ENCODE measurements around the gene KDR.

Gene KDR

DNA sequence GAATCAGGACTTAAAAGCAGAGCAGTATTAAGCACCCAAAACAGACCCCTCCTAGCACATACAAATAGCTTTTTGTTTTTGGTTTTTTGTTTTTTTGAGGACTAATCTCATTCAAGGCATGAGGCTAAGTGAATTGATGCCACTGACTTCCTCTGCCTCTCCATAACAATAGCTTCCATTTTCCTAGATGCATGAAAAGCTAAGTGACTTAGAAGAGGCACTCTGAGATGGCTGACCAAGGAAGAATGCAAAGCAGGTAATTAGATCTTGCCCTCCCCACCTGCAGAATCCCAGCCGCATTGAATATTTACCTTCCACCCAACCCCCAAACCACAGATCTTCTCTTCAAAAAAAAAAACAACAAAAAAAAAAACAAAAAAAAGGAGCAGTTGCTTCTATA is 7.4 kb upstream of the KDR start:
- Histone ChIP-seq H3K27me3 (ENCODE audit: insufficient read depth, low read length) (no peaks in the 10 kb centered on the region), H3K4me3 (ENCODE audit: low read depth, low read length) (no peak overlapping the region), H3K14ac (ENCODE audit: low read length) (no peak overlapping the region), H3K36me3 (ENCODE audit: control insufficient read depth in 1 of 2, insufficient read depth in 2 of 2, low read length in 2 of 2) (no peaks in the 10 kb centered on the region), H3K79me2 (ENCODE audit: control insufficient read depth, insufficient read depth, low read length, poor library complexity) (no peaks in the 10 kb centered on the region), H2BK12ac (ENCODE audit: low read length) (no peak overlapping the region), H3K4ac (ENCODE audit: low read depth, low read length) (no peak overlapping the region), H4K91ac (ENCODE audit: low read depth, low read length) (no peak overlapping the region), H3K4me2 (ENCODE audit: low read length) (no peak overlapping the region), H3K23ac (ENCODE audit: low read length) (no peak overlapping the region), H3K27ac (ENCODE audit: low read depth, low read length) (no peak overlapping the region), H2BK120ac (ENCODE audit: insufficient read depth, low read length, poor library complexity) (no peak overlapping the region), H3K4me1 (ENCODE audit: control insufficient read depth in 1 of 2, insufficient read depth in 2 of 2, low read length in 2 of 2) (no peaks in the 10 kb centered on the region), H2AK5ac (ENCODE audit: low read length) (no peak overlapping the region), H3K9me3 (ENCODE audit: insufficient read depth, low read depth, low read length) (no peaks in the 10 kb centered on the region), H4K12ac (ENCODE audit: low read depth, low read length) (no peak overlapping the region), H4K8ac (ENCODE audit: low read depth, low read length) (no peak overlapping the region), H2AFZ (ENCODE audit: insufficient read depth, low read length, poor library complexity) (no peak overlapping the region), H2BK5ac (ENCODE audit: low read depth, low read length, poor library complexity) (no peak overlapping the region), H3K9ac (ENCODE audit: low read length) (no peak overlapping the region), H3K18ac (ENCODE audit: low read length) (no peak overlapping the region), H3K79me1 (ENCODE audit: low read length) (no peaks in the 10 kb centered on the region)
- no peak for DNase-seq
- no CpG with 5 or more reads among the region's 1 CpG for WGBS (ENCODE audit: extremely low coverage, insufficient coverage, insufficient read length)

DNA sequence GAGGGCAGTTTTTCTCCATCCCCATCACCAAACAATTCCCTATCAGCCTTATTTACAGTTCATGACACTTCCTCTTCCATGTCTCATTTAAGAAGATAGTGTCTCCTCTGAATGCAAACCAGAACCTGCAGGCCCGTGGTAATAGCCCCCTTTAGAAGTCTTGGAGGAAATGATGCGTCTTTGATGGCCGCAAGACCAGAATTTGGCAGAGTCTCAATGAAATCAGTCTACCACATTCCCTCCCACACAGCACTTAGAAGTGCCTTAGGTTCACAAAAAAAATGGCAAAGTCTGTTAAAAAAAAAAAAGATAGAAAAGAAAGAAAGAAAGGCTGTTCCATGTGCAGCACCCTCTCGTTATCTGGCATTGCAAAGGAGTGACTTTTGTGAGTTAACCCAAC is 2.1 kb upstream of the KDR start:
- Histone ChIP-seq H2AK5ac (ENCODE audit: low read length) (no peak overlapping the region), H2AFZ (ENCODE audit: insufficient read depth, low read length, poor library complexity) (no peak overlapping the region), H3K79me2 (ENCODE audit: control insufficient read depth, insufficient read depth, low read length, poor library complexity) (no peaks in the 10 kb centered on the region), H3K4me3 (ENCODE audit: low read depth, low read length) (no peak overlapping the region), H3K4me1 (ENCODE audit: control insufficient read depth in 1 of 2, insufficient read depth in 2 of 2, low read length in 2 of 2) (peaks cover 7 to 12% of the 10 kb centered on the region in 2 experiments), H4K8ac (ENCODE audit: low read depth, low read length) (no peak overlapping the region), H3K27ac (ENCODE audit: low read depth, low read length) (no peak overlapping the region), H2BK12ac (ENCODE audit: low read length) (no peak overlapping the region), H3K27me3 (ENCODE audit: insufficient read depth, low read length) (peaks cover 24% of the 10 kb centered on the region), H3K23ac (ENCODE audit: low read length) (no peak overlapping the region), H2BK5ac (ENCODE audit: low read depth, low read length, poor library complexity) (no peak overlapping the region), H4K12ac (ENCODE audit: low read depth, low read length) (no peak overlapping the region), H3K9me3 (ENCODE audit: insufficient read depth, low read depth, low read length) (no peaks in the 10 kb centered on the region), H3K79me1 (ENCODE audit: low read length) (no peaks in the 10 kb centered on the region), H3K14ac (ENCODE audit: low read length) (no peak overlapping the region), H3K4ac (ENCODE audit: low read depth, low read length) (no peak overlapping the region), H3K18ac (ENCODE audit: low read length) (no peak overlapping the region), H3K36me3 (ENCODE audit: control insufficient read depth in 1 of 2, insufficient read depth in 2 of 2, low read length in 2 of 2) (no peaks in the 10 kb centered on the region), H3K4me2 (ENCODE audit: low read length) (no peak overlapping the region), H4K91ac (ENCODE audit: low read depth, low read length) (no peak overlapping the region), H2BK120ac (ENCODE audit: insufficient read depth, low read length, poor library complexity) (no peak overlapping the region), H3K9ac (ENCODE audit: low read length) (no peak overlapping the region)
- WGBS (ENCODE audit: extremely low coverage, insufficient coverage, insufficient read length) = no CpG with 5 or more reads among the region's 4 CpGs
- no peak for DNase-seq

DNA sequence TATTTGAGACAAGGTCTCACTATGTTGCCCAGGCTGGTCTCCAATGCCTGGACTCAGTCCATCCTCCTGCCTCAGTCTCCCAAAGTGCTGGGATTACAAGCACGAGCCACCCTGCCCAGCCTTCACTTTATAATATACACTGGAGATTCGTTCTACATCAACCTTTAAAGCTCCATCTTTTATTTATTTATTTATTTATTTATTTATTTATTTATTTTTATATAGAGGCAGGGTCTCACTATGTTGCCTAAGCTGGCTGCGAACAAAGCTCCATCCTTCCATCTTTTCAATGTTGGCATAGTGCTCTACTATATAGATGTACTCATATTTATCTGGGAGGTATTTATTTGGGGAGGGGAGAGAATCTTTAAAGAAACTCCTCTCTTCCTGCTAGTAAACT is 1.7 kb upstream of the KDR start:
- Histone ChIP-seq H4K12ac (ENCODE audit: low read depth, low read length) (no peak overlapping the region), H3K4ac (ENCODE audit: low read depth, low read length) (no peak overlapping the region), H2BK120ac (ENCODE audit: insufficient read depth, low read length, poor library complexity) (no peak overlapping the region), H3K9ac (ENCODE audit: low read length) (no peak overlapping the region), H3K9me3 (ENCODE audit: insufficient read depth, low read depth, low read length) (no peaks in the 10 kb centered on the region), H3K79me1 (ENCODE audit: low read length) (no peaks in the 10 kb centered on the region), H3K4me3 (ENCODE audit: low read depth, low read length) (no peak overlapping the region), H2AK5ac (ENCODE audit: low read length) (no peak overlapping the region), H2BK5ac (ENCODE audit: low read depth, low read length, poor library complexity) (no peak overlapping the region), H2BK12ac (ENCODE audit: low read length) (no peak overlapping the region), H4K8ac (ENCODE audit: low read depth, low read length) (no peak overlapping the region), H2AFZ (ENCODE audit: insufficient read depth, low read length, poor library complexity) (no peak overlapping the region), H3K18ac (ENCODE audit: low read length) (no peak overlapping the region), H3K4me1 (ENCODE audit: control insufficient read depth in 1 of 2, insufficient read depth in 2 of 2, low read length in 2 of 2) (peaks cover 7 to 12% of the 10 kb centered on the region in 2 experiments), H4K91ac (ENCODE audit: low read depth, low read length) (no peak overlapping the region), H3K14ac (ENCODE audit: low read length) (no peak overlapping the region), H3K23ac (ENCODE audit: low read length) (no peak overlapping the region), H3K4me2 (ENCODE audit: low read length) (no peak overlapping the region), H3K36me3 (ENCODE audit: control insufficient read depth in 1 of 2, insufficient read depth in 2 of 2, low read length in 2 of 2) (no peaks in the 10 kb centered on the region), H3K27ac (ENCODE audit: low read depth, low read length) (no peak overlapping the region), H3K79me2 (ENCODE audit: control insufficient read depth, insufficient read depth, low read length, poor library complexity) (no peaks in the 10 kb centered on the region), H3K27me3 (ENCODE audit: insufficient read depth, low read length) (peaks cover 24% of the 10 kb centered on the region)
- whole genome bisulfite sequencing (ENCODE audit: extremely low coverage, insufficient coverage, insufficient read length) = no CpG with 5 or more reads among the region's 3 CpGs
- no peak for DNase-seq

DNA sequence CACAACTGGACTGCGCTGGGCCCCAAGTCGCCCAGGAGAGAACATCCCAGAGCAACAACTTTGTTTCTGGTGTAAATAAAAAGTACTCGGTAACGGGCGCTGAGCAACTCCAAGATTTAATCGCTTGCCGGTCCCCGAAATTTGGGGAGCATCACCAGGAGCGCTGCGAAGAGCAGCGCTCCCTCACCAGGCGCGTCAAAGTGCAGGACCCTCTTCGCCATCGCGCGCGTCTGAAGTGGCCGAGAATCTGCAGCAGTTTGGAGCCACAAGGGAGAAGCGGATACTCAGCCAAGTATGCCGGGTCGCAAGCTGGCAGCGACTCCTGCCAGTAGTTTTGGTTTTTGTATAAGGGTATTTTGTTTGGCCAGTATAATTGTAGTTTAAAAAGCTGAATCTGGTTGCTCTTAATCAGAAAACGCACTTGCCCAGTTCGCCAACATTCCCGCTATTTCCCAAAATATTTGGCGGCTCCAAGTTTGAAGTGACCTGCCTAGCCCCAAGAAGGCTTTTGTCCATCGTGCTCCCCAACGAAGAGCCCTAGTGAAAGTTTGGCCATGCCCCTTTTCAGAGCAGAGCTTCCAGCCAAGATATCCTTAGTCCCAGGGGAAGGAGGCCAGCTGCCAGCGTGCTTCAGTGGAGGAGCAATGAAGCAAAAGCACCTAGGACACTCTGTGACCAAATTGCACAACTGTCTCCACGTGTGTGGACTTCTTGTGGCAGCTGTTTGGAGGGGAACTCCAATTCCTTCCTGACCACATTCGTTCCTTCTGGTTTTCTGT is 557 bp upstream of the KDR start:
- Histone ChIP-seq H2AFZ (ENCODE audit: insufficient read depth, low read length, poor library complexity) (peak overlapping the region; percentile 17), H3K9ac (ENCODE audit: low read length) (no peak overlapping the region), H3K18ac (ENCODE audit: low read length) (no peak overlapping the region), H4K91ac (ENCODE audit: low read depth, low read length) (no peak overlapping the region), H3K4ac (ENCODE audit: low read depth, low read length) (no peak overlapping the region), H2BK12ac (ENCODE audit: low read length) (no peak overlapping the region), H4K8ac (ENCODE audit: low read depth, low read length) (no peak overlapping the region), H2BK120ac (ENCODE audit: insufficient read depth, low read length, poor library complexity) (no peak overlapping the region), H3K27me3 (ENCODE audit: insufficient read depth, low read length) (peaks cover 24% of the 10 kb centered on the region), H2AK5ac (ENCODE audit: low read length) (no peak overlapping the region), H3K9me3 (ENCODE audit: insufficient read depth, low read depth, low read length) (no peaks in the 10 kb centered on the region), H4K12ac (ENCODE audit: low read depth, low read length) (no peak overlapping the region), H3K4me2 (ENCODE audit: low read length) (peak overlapping the region; percentile 93), H3K79me1 (ENCODE audit: low read length) (no peaks in the 10 kb centered on the region), H3K14ac (ENCODE audit: low read length) (no peak overlapping the region), H3K4me3 (ENCODE audit: low read depth, low read length) (peak overlapping the region; percentile 54), H2BK5ac (ENCODE audit: low read depth, low read length, poor library complexity) (no peak overlapping the region), H3K27ac (ENCODE audit: low read depth, low read length) (no peak overlapping the region), H3K23ac (ENCODE audit: low read length) (no peak overlapping the region), H3K36me3 (ENCODE audit: control insufficient read depth in 1 of 2, insufficient read depth in 2 of 2, low read length in 2 of 2) (no peaks in the 10 kb centered on the region), H3K4me1 (ENCODE audit: control insufficient read depth in 1 of 2, insufficient read depth in 2 of 2, low read length in 2 of 2) (peaks cover 7 to 12% of the 10 kb centered on the region in 2 experiments), H3K79me2 (ENCODE audit: control insufficient read depth, insufficient read depth, low read length, poor library complexity) (no peaks in the 10 kb centered on the region)
- no CpG with 5 or more reads among the region's 32 CpGs for WGBS (ENCODE audit: extremely low coverage, insufficient coverage, insufficient read length)
- DNase-seq = no peak

Data from trophoblast cell (in vitro differentiated cells and primary cell).